ENCODE results near the gene NELFE. TPM values are rescaled to one million over a fixed set of nuclear protein-coding genes. Genes with fewer than 3 reads are reported as not detected.
"Not testable (repeated sequence)": the region's sequence is repeated elsewhere in the genome, so short reads cannot be mapped to it uniquely, and the experiment has no call there.

Gene NELFE
- total RNA-seq, 4 donors from 2014 or later, result 79.3 to 81.7 (median 81.1) TPM

DNA sequence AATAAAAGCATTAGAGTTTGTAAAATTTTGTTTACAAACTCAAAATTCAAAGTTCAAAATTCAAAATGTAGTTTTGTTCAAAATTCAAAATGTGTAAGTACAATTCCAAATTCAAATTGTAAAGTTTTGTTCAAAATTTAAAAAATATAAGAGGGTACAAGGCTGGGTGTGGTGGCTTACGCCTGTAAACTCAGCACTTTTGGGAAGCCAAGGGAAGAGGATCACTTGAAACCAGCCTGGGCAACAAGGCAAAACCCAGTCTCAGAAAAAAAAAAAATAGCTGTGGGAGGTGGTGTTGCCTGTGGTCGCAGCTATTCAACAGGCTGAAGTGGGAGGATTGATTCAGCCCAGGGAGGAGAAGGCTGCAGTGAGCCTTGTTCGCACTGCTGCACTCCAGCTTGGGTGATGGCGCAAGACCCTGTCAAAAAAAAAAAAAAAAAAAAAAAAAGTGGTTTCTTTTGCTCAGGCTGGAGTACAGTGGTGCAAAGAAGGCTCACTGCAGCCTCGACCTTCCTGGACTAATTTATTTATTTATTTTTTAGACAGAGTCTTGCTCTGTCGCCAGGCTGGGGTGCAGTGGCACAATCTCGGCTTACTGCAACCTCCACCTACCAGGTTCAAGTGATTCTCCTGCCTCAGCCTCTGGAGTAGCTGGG lies 51.5 kb downstream of the NELFE start:
- Histone ChIP-seq H3K4me3 (no peak overlapping the region), H3K9me3 (no peaks in the 10 kb centered on the region), H3K4me1 (peaks cover 9 to 19% (median 16%) of the 10 kb centered on the region in 4 donors), H3K27ac (replicated peaks in 1 of 4) (no peak overlapping the region), H3K36me3 (no peaks in the 10 kb centered on the region), H3K27me3 (no peaks in the 10 kb centered on the region)
- no peak for DNase-seq (ENCODE audit: extremely low spot score)
- 62% methylated on average over 7 of the region's 7 CpGs for WGBS
- intact Hi-C loops (cut with DNase I), result no loop called here
- TF ChIP-seq, protein P1, sequence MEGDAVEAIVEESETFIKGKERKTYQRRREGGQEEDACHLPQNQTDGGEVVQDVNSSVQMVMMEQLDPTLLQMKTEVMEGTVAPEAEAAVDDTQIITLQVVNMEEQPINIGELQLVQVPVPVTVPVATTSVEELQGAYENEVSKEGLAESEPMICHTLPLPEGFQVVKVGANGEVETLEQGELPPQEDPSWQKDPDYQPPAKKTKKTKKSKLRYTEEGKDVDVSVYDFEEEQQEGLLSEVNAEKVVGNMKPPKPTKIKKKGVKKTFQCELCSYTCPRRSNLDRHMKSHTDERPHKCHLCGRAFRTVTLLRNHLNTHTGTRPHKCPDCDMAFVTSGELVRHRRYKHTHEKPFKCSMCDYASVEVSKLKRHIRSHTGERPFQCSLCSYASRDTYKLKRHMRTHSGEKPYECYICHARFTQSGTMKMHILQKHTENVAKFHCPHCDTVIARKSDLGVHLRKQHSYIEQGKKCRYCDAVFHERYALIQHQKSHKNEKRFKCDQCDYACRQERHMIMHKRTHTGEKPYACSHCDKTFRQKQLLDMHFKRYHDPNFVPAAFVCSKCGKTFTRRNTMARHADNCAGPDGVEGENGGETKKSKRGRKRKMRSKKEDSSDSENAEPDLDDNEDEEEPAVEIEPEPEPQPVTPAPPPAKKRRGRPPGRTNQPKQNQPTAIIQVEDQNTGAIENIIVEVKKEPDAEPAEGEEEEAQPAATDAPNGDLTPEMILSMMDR (IDR thresholded peaks at IDR 0.05), result no peak
- TF ChIP-seq POLR2AphosphoS5 (IDR thresholded peaks at IDR 0.05) (no peak), POLR2A (IDR thresholded peaks at IDR 0.05; ENCODE audit: low read depth) (no peak), EP300 (IDR thresholded peaks at IDR 0.05) (no peak)

DNA sequence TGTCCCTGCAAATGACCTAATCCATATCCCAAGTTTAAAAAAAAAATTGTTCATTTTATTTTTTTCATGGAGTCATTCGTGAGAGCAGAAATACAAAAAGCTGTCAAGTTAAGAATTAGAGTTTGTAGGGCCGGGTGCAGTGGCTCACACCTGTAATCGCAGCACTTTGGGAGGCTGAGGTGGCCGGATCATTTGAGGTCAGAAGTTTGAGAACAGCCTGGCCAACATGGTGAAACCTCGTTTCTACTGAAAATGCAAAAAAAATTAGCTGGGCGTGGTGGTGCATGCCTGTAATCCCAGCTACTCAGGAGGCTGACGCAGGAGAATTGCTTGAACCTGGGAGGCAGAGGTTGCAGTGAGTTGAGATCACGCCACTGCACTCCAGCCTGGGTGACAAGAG lies 52.0 kb downstream of the NELFE start:
- intact Hi-C loops (cut with DNase I); DNase-seq (ENCODE audit: extremely low spot score): not testable (repeated sequence)
- WGBS, result 83% methylated on average over 8 of the region's 8 CpGs

GRCh38 chr6:31906122-31906521 lies 52.6 kb downstream of the NELFE start:
- H3K27me3 ChIP-seq, result no peaks in the 10 kb centered on the region

More for the DNA sequence above, 52.0 kb downstream of the NELFE start:
- peaks cover 9 to 19% (median 16%) of the 10 kb centered on the region in 4 donors for H3K4me1 ChIP-seq
- not testable (repeated sequence) for H3K27me3 ChIP-seq; H3K9me3 ChIP-seq; H3K4me3 ChIP-seq; H3K27ac ChIP-seq (replicated peaks in 1 of 4); H3K36me3 ChIP-seq

DNA sequence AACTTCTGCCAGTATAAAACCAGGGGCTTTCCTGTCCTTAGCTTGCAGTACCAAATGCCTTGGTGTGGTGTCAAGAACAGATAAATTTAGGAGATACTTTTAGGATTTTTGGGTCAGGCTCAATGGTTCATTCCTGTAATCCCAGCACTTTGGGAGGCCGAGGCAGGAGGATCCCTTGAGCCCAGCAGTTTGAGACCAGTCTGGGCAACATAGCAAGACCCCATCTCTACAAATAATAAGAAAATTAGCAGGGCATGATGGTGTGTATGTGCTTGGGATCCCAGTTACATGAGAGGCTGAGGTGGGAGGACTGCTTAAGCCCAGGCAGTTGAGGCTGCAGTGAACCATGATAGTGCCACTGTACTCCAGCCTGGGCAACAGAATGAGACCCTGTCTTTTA lies 53.7 kb downstream of the NELFE start:
- H3K27ac ChIP-seq (replicated peaks in 1 of 4), result no peak overlapping the region
- WGBS, result 100% methylated on average over 1 of the region's 1 CpG
- no peaks in the 10 kb centered on the region for H3K9me3 ChIP-seq
- intact Hi-C loops (cut with DNase I), result no loop called here
- no peak overlapping the region for H3K4me3 ChIP-seq
- H3K36me3 ChIP-seq, result no peaks in the 10 kb centered on the region
- H3K27me3 ChIP-seq, result no peaks in the 10 kb centered on the region
- no peak for DNase-seq (ENCODE audit: extremely low spot score)
- peaks cover 15 to 34% (median 29%) of the 10 kb centered on the region in 4 donors for H3K4me1 ChIP-seq
- TF ChIP-seq POLR2AphosphoS5 (IDR thresholded peaks at IDR 0.05) (no peak), EP300 (IDR thresholded peaks at IDR 0.05) (no peak), POLR2A (IDR thresholded peaks at IDR 0.05; ENCODE audit: low read depth) (no peak)
- TF ChIP-seq, protein P1 (IDR thresholded peaks at IDR 0.05), result no peak

More at GRCh38 chr6:31906122-31906521, 52.6 kb downstream of the NELFE start:
- H3K4me1 ChIP-seq, result peaks cover 11 to 23% (median 21%) of the 10 kb centered on the region in 4 donors
- no peak overlapping the region for H3K4me3 ChIP-seq
- H3K9me3 ChIP-seq, result no peaks in the 10 kb centered on the region
- TF ChIP-seq EP300 (IDR thresholded peaks at IDR 0.05) (no peak), POLR2AphosphoS5 (IDR thresholded peaks at IDR 0.05) (no peak), POLR2A (IDR thresholded peaks at IDR 0.05; ENCODE audit: low read depth) (no peak)
- TF ChIP-seq, protein P1 (IDR thresholded peaks at IDR 0.05), result no peak
- DNase-seq (ENCODE audit: extremely low spot score), result no peak
- no peaks in the 10 kb centered on the region for H3K36me3 ChIP-seq
- WGBS, result 39% methylated on average over 4 of the region's 4 CpGs
- no peak overlapping the region for H3K27ac ChIP-seq (replicated peaks in 1 of 4)
- intact Hi-C loops (cut with DNase I), result no loop called here

- Histone ChIP-seq H3K27me3 (no peaks in the 10 kb centered on the region), H3K4me3 (no peak overlapping the region), H3K36me3 (no peaks in the 10 kb centered on the region), H3K27ac (replicated peaks in 1 of 4) (peak overlapping the region; percentile 80 to 89 (median 84)), H3K9me3 (no peaks in the 10 kb centered on the region), H3K4me1 (peaks cover 20 to 45% (median 37%) of the 10 kb centered on the region in 4 donors)
- TF ChIP-seq POLR2A (IDR thresholded peaks at IDR 0.05; ENCODE audit: low read depth) (no peak), EP300 (IDR thresholded peaks at IDR 0.05) (no peak), POLR2AphosphoS5 (IDR thresholded peaks at IDR 0.05) (no peak)
- TF ChIP-seq, protein P1 (IDR thresholded peaks at IDR 0.05), result no peak
- DNase-seq (ENCODE audit: extremely low spot score), result no peak
- intact Hi-C loops (cut with DNase I), result no loop called here
- WGBS, result 82% methylated on average over 3 of the region's 3 CpGs
Observed at GRCh38 chr6:31903957-31904356, 54.8 kb downstream of the NELFE start.

Small RNA genes lying within 50 kb of the gene (small RNA-seq; reads per million reads assigned to genes)
- 0 reads per million in 3 donors for gene AL645922.1

Other genes with a start within 250 kb of the NELFE start
- not detected for gene LY6G6D, start 243.6 kb downstream of the NELFE start, total RNA-seq
- not detected for gene LY6G6C, start 237.2 kb downstream of the NELFE start, total RNA-seq
- not detected for gene MPIG6B, start 235.6 kb downstream of the NELFE start, total RNA-seq
- 100 to 1,000 TPM in 2 of 4 donors, 10 to 100 TPM in 2; 78.1 to 119 (median 100) TPM for gene DDAH2, start 229.7 kb downstream of the NELFE start, total RNA-seq
- 100 to 1,000 TPM; 208 to 379 (median 290) TPM for gene CLIC1, start 222.4 kb downstream of the NELFE start, total RNA-seq
- gene MSH5, start 219.0 kb downstream of the NELFE start, total RNA-seq, result 1 to 10 TPM; 4.0 to 6.4 (median 4.5) TPM
- gene SAPCD1, start 196.3 kb downstream of the NELFE start, total RNA-seq, result under 1 TPM in 1 of 4 donors, not detected in 3; 0.83 TPM
- under 1 TPM in 3 of 4 donors, not detected in 1; 0.40 to 0.50 (median 0.45) TPM for gene VWA7, start 181.6 kb downstream of the NELFE start, total RNA-seq
- gene VARS1, start 163.2 kb downstream of the NELFE start, total RNA-seq, result 10 to 100 TPM; 25.0 to 53.2 (median 34.8) TPM
- 10 to 100 TPM; 24.2 to 41.5 (median 32.9) TPM for gene LSM2, start 152.0 kb downstream of the NELFE start, total RNA-seq
- 1 to 10 TPM; 1.2 to 3.7 (median 2.6) TPM for gene HSPA1L, start 143.7 kb downstream of the NELFE start, total RNA-seq
- 100 to 1,000 TPM; 235 to 451 (median 370) TPM for gene HSPA1A, start 143.4 kb downstream of the NELFE start, total RNA-seq
- gene HSPA1B, start 131.2 kb downstream of the NELFE start, total RNA-seq, result 100 to 1,000 TPM; 120 to 315 (median 274) TPM
- 10 to 100 TPM; 24.9 to 39.6 (median 34.9) TPM for gene NEU1, start 96.2 kb downstream of the NELFE start, total RNA-seq
- under 1 TPM in 2 of 4 donors, not detected in 2; 0.19 to 0.80 TPM for gene SLC44A4, start 80.0 kb downstream of the NELFE start, total RNA-seq
- 10 to 100 TPM; 25.7 to 48.4 (median 38.1) TPM for gene EHMT2, start 61.3 kb downstream of the NELFE start, total RNA-seq
- 1 to 10 TPM in 3 of 4 donors, under 1 TPM in 1; 0.66 to 2.5 (median 1.6) TPM for gene ZBTB12, start 56.9 kb downstream of the NELFE start, total RNA-seq
- gene C2, start 31.3 kb downstream of the NELFE start, total RNA-seq, result 10 to 100 TPM in 3 of 4 donors, 1 to 10 TPM in 1; 10.0 to 15.4 (median 12.6) TPM
- 10 to 100 TPM; 11.6 to 28.7 (median 12.7) TPM for gene CFB, start 12.9 kb downstream of the NELFE start, total RNA-seq
- gene SKIC2, start 204 bp upstream of the NELFE start, total RNA-seq, result 10 to 100 TPM; 23.3 to 33.2 (median 28.5) TPM
- gene DXO, start 13.2 kb upstream of the NELFE start, total RNA-seq, result 10 to 100 TPM; 12.9 to 18.4 (median 15.9) TPM
- gene C4A, start 23.1 kb upstream of the NELFE start, total RNA-seq, result 100 to 1,000 TPM in 2 of 4 donors, 10 to 100 TPM in 2; 31.6 to 187 (median 98.2) TPM
- 100 to 1,000 TPM in 1 of 4 donors, 10 to 100 TPM in 3; 45.3 to 203 (median 75.8) TPM for gene C4B, start 55.8 kb upstream of the NELFE start, total RNA-seq
- gene CYP21A2, start 79.4 kb upstream of the NELFE start, total RNA-seq, result 1 to 10 TPM in 3 of 4 donors, under 1 TPM in 1; 0.33 to 3.7 (median 1.9) TPM
- gene TNXB, start 150.4 kb upstream of the NELFE start, total RNA-seq, result 100 to 1,000 TPM; 223 to 525 (median 326) TPM
- 10 to 100 TPM; 17.7 to 37.4 (median 27.2) TPM for gene ATF6B, start 169.3 kb upstream of the NELFE start, total RNA-seq
- gene FKBPL, start 171.3 kb upstream of the NELFE start, total RNA-seq, result 1 to 10 TPM; 2.7 to 6.3 (median 3.9) TPM
- 1 to 10 TPM; 2.7 to 4.4 (median 4.0) TPM for gene PRRT1, start 193.0 kb upstream of the NELFE start, total RNA-seq
- 10 to 100 TPM; 14.9 to 31.4 (median 20.8) TPM for gene PPT2, start 195.2 kb upstream of the NELFE start, total RNA-seq
- gene EGFL8, start 205.6 kb upstream of the NELFE start, total RNA-seq, result 10 to 100 TPM in 2 of 4 donors, 1 to 10 TPM in 2; 8.1 to 20.7 (median 13.9) TPM
- gene AGPAT1, start 217.1 kb upstream of the NELFE start, total RNA-seq, result 10 to 100 TPM; 52.7 to 76.7 (median 68.9) TPM
- 10 to 100 TPM; 76.2 to 91.4 (median 88.5) TPM for gene RNF5, start 219.4 kb upstream of the NELFE start, total RNA-seq
- gene AGER, start 225.3 kb upstream of the NELFE start, total RNA-seq, result 1 to 10 TPM in 3 of 4 donors, under 1 TPM in 1; 0.83 to 5.9 (median 3.8) TPM
- gene PBX2, start 231.2 kb upstream of the NELFE start, total RNA-seq, result 10 to 100 TPM; 43.6 to 95.9 (median 59.3) TPM
- 10 to 100 TPM in 1 of 4 donors, 1 to 10 TPM in 3; 5.7 to 17.4 (median 8.6) TPM for gene GPSM3, start 233.7 kb upstream of the NELFE start, total RNA-seq

All from esophagus muscularis mucosa (tissue), 4 donors.